Neuronal stem cell (in vitro differentiated cells): ENCODE results near the gene RPRD2.

Source experiments
- DNase-seq: peaks from one replicate; pipeline ENCODE4 v3.0.0-alpha.2; 2013; ENCODE audit warnings: low spot score
- H2AFZ ChIP-seq: one replicate; pipeline ENCODE4 v1.6.1; 2013; ENCODE audit warnings: mild to moderate bottlenecking, low read length, inconsistent platforms
- H2AK5ac ChIP-seq: 2 replicates; pipeline ENCODE4 v1.6.1; 2013; ENCODE audit warnings: low read depth, mild to moderate bottlenecking, inconsistent platforms, low read length, moderate library complexity, mixed read lengths
- H2BK120ac ChIP-seq: 2 replicates; pipeline ENCODE4 v1.6.1; 2013; ENCODE audit warnings: low read depth, mild to moderate bottlenecking, inconsistent platforms, low read length, moderate library complexity, mixed read lengths
- H2BK12ac ChIP-seq: one replicate; pipeline ENCODE4 v1.6.1; 2013; ENCODE audit warnings: low read length, inconsistent platforms
- H2BK15ac ChIP-seq: 2 replicates; pipeline ENCODE4 v1.6.1; 2013; ENCODE audit warnings: mild to moderate bottlenecking, low read length, inconsistent platforms, mixed read lengths
- H2BK5ac ChIP-seq: one replicate; pipeline ENCODE4 v1.6.1; 2013; ENCODE audit warnings: inconsistent platforms, mild to moderate bottlenecking, low read length, moderate library complexity
- H3K14ac ChIP-seq: one replicate; pipeline ENCODE4 v1.6.1; 2013; ENCODE audit warnings: low read length, inconsistent platforms
- H3K18ac ChIP-seq: 2 replicates; pipeline ENCODE4 v1.6.1; 2013; ENCODE audit warnings: low read length, inconsistent platforms
- H3K23ac ChIP-seq: 2 replicates; pipeline ENCODE4 v1.6.1; 2013; ENCODE audit warnings: low read depth, mild to moderate bottlenecking, mixed read lengths, low read length, inconsistent platforms; ENCODE audit not compliant: poor library complexity
- H3K27ac ChIP-seq: replicated peaks from 3 replicates; pipeline ENCODE4 v1.5.1; 2013; ENCODE audit warnings: low read length, inconsistent platforms
- H3K27me3 ChIP-seq, 3 experiments: 2 replicates each; pipeline ENCODE4 v1.6.1; 2013; ENCODE audit warnings: low read length in 3 of 3, mild to moderate bottlenecking in 2 of 3, inconsistent platforms in 1 of 3, low read depth in 1 of 3, mixed read lengths in 1 of 3, moderate library complexity in 1 of 3; ENCODE audit not compliant: control insufficient read depth in 3 of 3, insufficient read depth in 3 of 3
- H3K36me3 ChIP-seq, 2 donors: replicated peaks in 1 of 2; 2 replicates each; pipeline ENCODE4 v1.6.1; 2013; ENCODE audit warnings: low read length in 2 of 2; ENCODE audit not compliant: control insufficient read depth in 2 of 2, insufficient read depth in 2 of 2
- H3K4ac ChIP-seq: 2 replicates; pipeline ENCODE4 v1.6.1; 2013; ENCODE audit warnings: inconsistent platforms, mild to moderate bottlenecking, low read length, moderate library complexity
- H3K4me1 ChIP-seq, 2 donors: 1 replicate in 1 of 2; 2 replicates in 1 of 2; pipeline ENCODE4 v1.6.1; 2013; ENCODE audit warnings: low read length in 2 of 2, low read depth in 1 of 2; ENCODE audit not compliant: control insufficient read depth in 2 of 2, insufficient read depth in 1 of 2
- H3K4me2 ChIP-seq: one replicate; pipeline ENCODE4 v1.6.1; 2013; ENCODE audit warnings: mild to moderate bottlenecking, low read length, inconsistent platforms; ENCODE audit not compliant: insufficient read depth, poor library complexity, severe bottlenecking
- H3K4me3 ChIP-seq, 2 donors: 2 replicates each; pipeline ENCODE4 v1.5.1; 2013; ENCODE audit warnings: low read length in 2 of 2, mild to moderate bottlenecking in 2 of 2, inconsistent platforms in 1 of 2, moderate library complexity in 1 of 2
- H3K79me1 ChIP-seq: one replicate; pipeline ENCODE4 v1.6.1; 2013; ENCODE audit warnings: low read depth, mild to moderate bottlenecking, inconsistent platforms, low read length, moderate library complexity
- H3K9ac ChIP-seq: one replicate; pipeline ENCODE4 v1.6.1; 2013; ENCODE audit warnings: mild to moderate bottlenecking, low read depth, low read length, inconsistent platforms; ENCODE audit not compliant: poor library complexity
- H3K9me3 ChIP-seq, 2 donors: replicated peaks in 1 of 2; 2 replicates each; pipeline versions ENCODE3 to v1.6.1; 2013; ENCODE audit warnings: low read length in 2 of 2, mild to moderate bottlenecking in 2 of 2, inconsistent platforms in 1 of 2, low read depth in 1 of 2, mixed read lengths in 1 of 2, moderate library complexity in 1 of 2; ENCODE audit not compliant: control insufficient read depth in 2 of 2, insufficient read depth in 1 of 2
- H4K8ac ChIP-seq: one replicate; pipeline ENCODE4 v1.6.1; 2013; ENCODE audit warnings: low read depth, mild to moderate bottlenecking, inconsistent platforms, low read length, moderate library complexity
- H4K91ac ChIP-seq: one replicate; pipeline ENCODE4 v1.6.1; 2013; ENCODE audit warnings: low read length, low read depth, mild to moderate bottlenecking, inconsistent platforms; ENCODE audit not compliant: poor library complexity
- WGBS, 2 donors: extraction: QIAGEN DNeasy Blood & Tissue Kit; methylation state at CpG; one replicate each; pipeline ENCODE4 v1.1.7; 2013; ENCODE audit warnings: missing lambda C conversion rate in 2 of 2, mixed read lengths in 1 of 2; ENCODE audit not compliant: insufficient read length in 2 of 2, insufficient replicate concordance in 1 of 2; ENCODE audit errors: extremely low coverage in 2 of 2; 5-methylcytosine and 5-hydroxymethylcytosine counted together

RPRD2 gene

DNA sequence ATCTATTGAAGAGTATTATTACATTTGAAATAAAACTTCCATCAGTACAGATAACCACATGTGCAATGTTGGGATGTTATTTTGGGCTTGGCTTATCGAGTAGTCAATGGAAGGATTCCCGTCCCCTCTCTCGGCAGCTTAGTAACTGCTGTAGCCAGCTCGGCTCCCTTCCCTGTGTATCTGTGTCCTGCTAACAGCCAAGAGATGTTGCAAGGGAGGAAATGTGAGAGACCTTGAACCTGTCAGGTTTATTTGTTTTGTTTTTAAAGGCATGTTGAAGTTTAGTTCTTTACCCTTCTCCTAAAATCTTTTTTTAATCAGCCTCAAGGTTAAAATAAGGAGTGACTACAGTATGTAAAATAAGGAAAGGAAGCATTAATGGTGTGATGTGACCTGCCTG lies 109.7 kb downstream of the RPRD2 start:
- Histone ChIP-seq H3K4me2 (no peak overlapping the region), H3K36me3 (peaks cover 27 to 53% of the 10 kb centered on the region in 2 donors), H4K8ac (no peak overlapping the region), H2BK5ac (no peak overlapping the region), H3K4ac (no peak overlapping the region), H4K91ac (no peak overlapping the region), H2BK15ac (no peak overlapping the region), H3K14ac (no peak overlapping the region), H2BK120ac (no peak overlapping the region), H2AFZ (no peak overlapping the region), H3K4me1 (peaks cover 0 to 6% of the 10 kb centered on the region in 2 donors), H3K79me1 (peaks cover 11% of the 10 kb centered on the region), H3K27ac (no peak overlapping the region), H3K9ac (no peak overlapping the region), H3K23ac (no peak overlapping the region), H3K9me3 (no peaks in the 10 kb centered on the region), H2AK5ac (no peak overlapping the region), H2BK12ac (no peak overlapping the region), H3K27me3 (peaks cover 0 to 2% (median 0%) of the 10 kb centered on the region in 3 experiments), H3K18ac (no peak overlapping the region), H3K4me3 (no peak overlapping the region)
- WGBS, 2 donors, result no CpG with 5 or more reads among the region's 4 CpGs
- DNase-seq, result no peak

GRCh38 chr1:150474869-150475268 lies 110.9 kb downstream of the RPRD2 start:
- DNase-seq, result no peak
- Histone ChIP-seq H3K4ac (no peak overlapping the region), H3K23ac (no peak overlapping the region), H3K4me1 (peaks cover 0 to 6% of the 10 kb centered on the region in 2 donors), H3K27ac (no peak overlapping the region), H3K4me3 (no peak overlapping the region), H3K79me1 (peaks cover 11% of the 10 kb centered on the region), H3K9me3 (no peaks in the 10 kb centered on the region), H3K9ac (no peak overlapping the region), H2BK15ac (no peak overlapping the region), H3K14ac (no peak overlapping the region), H2BK12ac (no peak overlapping the region), H2AFZ (no peak overlapping the region), H3K27me3 (peaks cover 0 to 2% (median 0%) of the 10 kb centered on the region in 3 experiments), H4K8ac (no peak overlapping the region), H2BK120ac (no peak overlapping the region), H2BK5ac (no peak overlapping the region), H3K4me2 (no peak overlapping the region), H4K91ac (no peak overlapping the region), H3K18ac (no peak overlapping the region), H3K36me3 (peaks cover 27 to 42% of the 10 kb centered on the region in 2 donors), H2AK5ac (no peak overlapping the region)
- WGBS, 2 donors, result no CpG with 5 or more reads among the region's 4 CpGs

DNA sequence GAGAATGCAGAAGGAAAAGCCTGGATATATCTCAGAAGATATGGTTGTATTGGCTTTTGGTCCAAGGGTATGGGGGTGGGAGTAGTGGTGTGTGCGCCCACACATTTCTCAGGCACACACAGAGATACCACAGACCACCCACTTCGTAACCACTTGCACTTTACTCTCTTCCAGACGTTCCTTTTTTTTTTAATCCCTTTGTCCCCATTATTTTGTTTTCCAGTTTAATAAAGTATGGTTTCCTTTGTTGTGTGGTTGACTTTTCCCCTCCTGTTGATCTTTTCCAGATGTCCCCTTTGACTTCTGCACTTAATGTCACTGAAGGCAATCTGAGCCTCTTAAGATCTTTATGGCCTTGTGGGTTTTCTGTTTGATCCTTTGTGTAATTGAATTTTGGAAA lies 112.8 kb downstream of the RPRD2 start:
- H3K27me3 ChIP-seq, result peaks cover 0 to 2% (median 0%) of the 10 kb centered on the region in 3 experiments
- H3K4me3 ChIP-seq, result no peak overlapping the region
- no peak overlapping the region for H2BK120ac ChIP-seq
- H3K9me3 ChIP-seq, result no peaks in the 10 kb centered on the region
- no peak overlapping the region for H3K18ac ChIP-seq
- WGBS, 2 donors, result no CpG with 5 or more reads among the region's 3 CpGs
- H3K4me2 ChIP-seq, result no peak overlapping the region
- no peak overlapping the region for H3K14ac ChIP-seq
- no peak overlapping the region for H2BK5ac ChIP-seq
- peaks cover 0 to 6% of the 10 kb centered on the region in 2 donors for H3K4me1 ChIP-seq
- H3K79me1 ChIP-seq, result peaks cover 7% of the 10 kb centered on the region
- peaks cover 13 to 23% of the 10 kb centered on the region in 2 donors for H3K36me3 ChIP-seq
- no peak overlapping the region for H2BK12ac ChIP-seq
- H2AFZ ChIP-seq, result no peak overlapping the region
- H3K27ac ChIP-seq, result no peak overlapping the region
- H3K4ac ChIP-seq, result no peak overlapping the region
- no peak overlapping the region for H4K8ac ChIP-seq
- H3K23ac ChIP-seq, result no peak overlapping the region
- H4K91ac ChIP-seq, result no peak overlapping the region
- no peak overlapping the region for H3K9ac ChIP-seq
- H2AK5ac ChIP-seq, result no peak overlapping the region
- no peak overlapping the region for H2BK15ac ChIP-seq
- no peak for DNase-seq

DNA sequence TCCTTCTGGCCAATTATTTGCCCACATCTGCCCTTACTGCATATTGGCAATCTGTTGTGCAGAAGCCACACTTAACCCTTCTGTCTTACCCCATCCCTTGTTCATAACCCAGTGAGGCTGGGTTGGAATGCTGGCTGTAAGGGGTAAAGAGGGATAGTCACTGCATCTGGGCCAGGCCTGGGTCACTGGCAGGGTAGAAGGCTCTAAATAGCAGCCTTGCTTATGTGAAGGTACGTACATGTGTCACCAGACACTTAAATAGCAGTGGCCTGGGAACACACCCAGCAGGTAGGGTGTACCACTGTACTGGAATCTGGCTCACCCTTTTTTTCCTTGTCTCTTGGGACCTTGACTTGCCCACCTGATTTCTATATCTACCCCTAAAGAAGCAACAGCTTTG lies 113.4 kb downstream of the RPRD2 start:
- Histone ChIP-seq H3K27ac (no peak overlapping the region), H3K9me3 (no peaks in the 10 kb centered on the region), H2BK15ac (no peak overlapping the region), H2AK5ac (no peak overlapping the region), H3K4ac (no peak overlapping the region), H3K9ac (no peak overlapping the region), H2BK12ac (no peak overlapping the region), H3K18ac (no peak overlapping the region), H3K14ac (no peak overlapping the region), H3K4me1 (peaks cover 0 to 4% of the 10 kb centered on the region in 2 donors), H3K79me1 (peaks cover 2% of the 10 kb centered on the region), H2BK120ac (no peak overlapping the region), H3K4me2 (no peak overlapping the region), H2BK5ac (no peak overlapping the region), H2AFZ (no peak overlapping the region), H4K8ac (no peak overlapping the region), H3K36me3 (peaks cover 8 to 17% of the 10 kb centered on the region in 2 donors), H3K23ac (no peak overlapping the region), H3K27me3 (peaks cover 0 to 2% (median 0%) of the 10 kb centered on the region in 3 experiments), H3K4me3 (peak overlapping the region in 1 of 2 donors; percentile 25), H4K91ac (no peak overlapping the region)
- WGBS, 2 donors, result no CpG with 5 or more reads among the region's 1 CpG
- DNase-seq, result no peak
